Erythroblast (primary cell): ENCODE results near the gene NUP210.

Experiments used
- GATA1 ChIP-seq: IDR thresholded peaks from 2 replicates; pipeline ENCODE4 v1.6.1; 2011; ENCODE audit warnings: low read depth, mild to moderate bottlenecking, control low read depth, low read length, moderate library complexity
- POLR2A ChIP-seq: IDR thresholded peaks from 2 replicates; pipeline ENCODE4 v1.6.1; 2011; ENCODE audit warnings: mild to moderate bottlenecking, low read length

DNA sequence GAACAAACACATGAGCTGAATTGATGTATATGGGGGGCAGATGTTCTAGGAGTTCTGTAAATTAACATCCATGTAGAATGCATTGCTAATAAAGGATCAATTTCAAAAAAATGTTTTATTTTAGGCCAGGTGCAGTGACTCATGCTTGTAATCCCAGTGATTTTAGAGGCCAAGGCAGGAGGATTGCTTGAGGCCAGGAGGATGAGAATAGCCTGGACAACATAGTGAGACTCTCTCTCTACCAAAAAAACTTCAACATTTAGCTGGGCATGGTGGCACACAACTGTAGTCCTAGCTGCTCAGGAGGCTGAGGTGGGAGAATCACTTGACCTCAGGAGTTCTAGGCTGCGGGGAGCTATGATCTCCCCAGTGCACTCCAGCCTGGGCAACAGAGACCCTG lies 6.5 kb upstream of the NUP210 start:
- TF ChIP-seq POLR2A (no peak), GATA1 (no peak)
